GM12875 (cell line): Measurements from ENCODE around the gene FRMD4A.

Source experiments
- H3K4me3 ChIP-seq: one replicate; pipeline ENCODE4 v1.5.1; 2011; ENCODE audit warnings: low read depth, low read length, control low read depth
- CTCF ChIP-seq: IDR thresholded peaks from 2 replicates; pipeline ENCODE4 v1.5.1; 2011; ENCODE audit warnings: low read depth, mild to moderate bottlenecking, control low read depth, inconsistent platforms, low read length, moderate library complexity, borderline replicate concordance; ENCODE audit not compliant: insufficient read depth

The FRMD4A gene

GRCh38 chr10:13743101-13743693 lies 587.5 kb downstream of the FRMD4A start:
- no peak for TF ChIP-seq CTCF
- no peak overlapping the region for H3K4me3 ChIP-seq

- TF ChIP-seq CTCF: no peak
- no peak overlapping the region for H3K4me3 ChIP-seq
Measured at GRCh38 chr10:13741438-13741837, 589.3 kb downstream of the FRMD4A start.

DNA sequence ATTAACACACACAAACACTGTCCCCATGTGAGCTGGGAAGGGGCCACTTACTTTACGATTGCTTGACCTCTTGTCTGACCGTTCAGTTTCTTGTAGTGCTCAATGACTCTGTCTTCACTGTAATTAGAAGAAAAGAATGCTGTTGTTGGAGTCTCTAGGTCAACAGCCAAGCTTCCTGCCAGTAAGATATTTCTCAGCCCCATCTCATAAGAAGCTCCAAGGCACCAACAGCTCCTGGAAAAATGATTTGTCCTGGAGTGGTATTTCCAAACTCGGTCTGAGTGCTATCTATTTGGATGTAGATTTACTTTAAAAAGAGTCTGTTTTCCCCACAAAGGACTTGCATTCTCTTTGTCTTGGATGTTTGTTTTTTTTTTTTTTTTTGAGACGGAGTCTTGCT lies 590.3 kb downstream of the FRMD4A start:
- no peak overlapping the region for H3K4me3 ChIP-seq
- TF ChIP-seq CTCF: no peak

- H3K4me3 ChIP-seq: no peak overlapping the region
- TF ChIP-seq CTCF: no peak
Measured at GRCh38 chr10:13739183-13739582, 591.5 kb downstream of the FRMD4A start.

DNA sequence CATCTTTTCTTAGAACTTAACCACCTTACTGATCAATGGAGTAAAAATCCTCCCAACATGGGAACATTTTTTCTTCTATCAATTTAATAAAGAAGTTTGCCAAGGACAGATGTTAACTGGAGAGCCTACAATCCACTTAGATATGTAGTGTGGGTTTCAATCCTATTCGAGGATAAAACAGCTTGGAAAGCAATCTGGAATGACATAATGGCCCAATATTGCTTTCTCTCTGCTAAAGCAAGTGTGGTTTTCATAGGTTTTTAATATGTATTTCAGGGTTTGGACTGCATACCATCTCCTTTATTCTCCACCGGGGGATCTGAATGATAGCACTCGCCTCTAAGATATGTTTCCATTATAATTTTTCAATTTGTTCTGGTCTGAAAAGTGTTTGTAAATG lies 594.2 kb downstream of the FRMD4A start:
- TF ChIP-seq CTCF: no peak

DNA sequence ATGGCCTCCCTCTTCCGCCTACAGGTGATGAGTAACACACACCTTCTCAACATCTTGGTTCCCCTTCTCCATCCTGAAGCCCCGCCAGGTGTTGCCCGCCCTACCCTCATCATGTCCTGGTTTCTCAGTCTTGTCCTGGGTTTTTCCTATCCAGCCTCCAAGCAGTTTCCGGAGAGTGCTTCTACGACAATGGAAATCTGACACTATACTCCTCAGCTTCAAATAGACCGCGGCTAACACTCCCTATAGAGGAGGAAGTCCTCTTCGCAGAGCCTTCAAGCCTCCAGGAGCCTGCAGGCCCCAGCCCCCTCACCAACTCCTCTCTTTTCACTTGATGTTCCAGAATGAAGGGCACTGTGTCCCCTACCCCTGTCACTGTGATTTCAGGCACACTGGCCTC lies 596.6 kb downstream of the FRMD4A start:
- no peak for TF ChIP-seq CTCF

More for the DNA sequence above, 594.2 kb downstream of the FRMD4A start:
- H3K4me3 ChIP-seq: no peak overlapping the region

GRCh38 chr10:13733071-13733470 lies 597.7 kb downstream of the FRMD4A start:
- TF ChIP-seq CTCF: no peak
- no peak overlapping the region for H3K4me3 ChIP-seq

More for the DNA sequence above, 596.6 kb downstream of the FRMD4A start:
- no peak overlapping the region for H3K4me3 ChIP-seq
